SK-N-SH treated with all-trans-retinoic acid at 6 μM for 48 hours (cell line): ENCODE results near the gene PIGL.

Experiments used
- ATAC-seq: fragments of 200-7000 bp; cut with Tn5 transposase; 3 replicates; pipeline ENCODE4 v1.9.1; 2020; ENCODE audit warnings: mild to moderate bottlenecking, moderate library complexity
- ARNTL ChIP-seq: fragments of 450-650 bp; formaldehyde crosslinking; IDR thresholded peaks from 2 replicates; pipeline ENCODE4 v1.5.0; 2020; ENCODE audit warnings: low read depth, mild to moderate bottlenecking, moderate library complexity, borderline replicate concordance
- BACH2 ChIP-seq: fragments of 250-450 bp; sonication (Bioruptor Pico); IDR thresholded peaks from 2 replicates; pipeline ENCODE4 v1.9.0; 2021; ENCODE audit warnings: mild to moderate bottlenecking, borderline replicate concordance
- CSDC2 ChIP-seq: fragments of 250-450 bp; sonication (Bioruptor Pico); IDR thresholded peaks from 2 replicates; pipeline ENCODE4 v1.5.0; 2020; ENCODE audit warnings: mild to moderate bottlenecking, moderate library complexity
- ESRRG ChIP-seq: fragments of 250-450 bp; sonication (Bioruptor Pico); IDR thresholded peaks from 2 replicates; pipeline ENCODE4 v1.6.1; 2021; ENCODE audit warnings: mild to moderate bottlenecking
- GLIS3 ChIP-seq: fragments of 250-450 bp; sonication (Bioruptor Pico); IDR thresholded peaks from 2 replicates; pipeline ENCODE4 v1.5.0; 2020; ENCODE audit warnings: mild to moderate bottlenecking, moderate library complexity
- OSR1 ChIP-seq: fragments of 250-450 bp; sonication (Bioruptor Pico); IDR thresholded peaks from 2 replicates; pipeline ENCODE4 v1.8.0; 2022; ENCODE audit warnings: moderate library complexity, mild to moderate bottlenecking, inconsistent platforms
- PPARA ChIP-seq: fragments of 250-450 bp; sonication (Bioruptor Pico); IDR thresholded peaks from 2 replicates; pipeline ENCODE4 v1.5.0; 2020; ENCODE audit warnings: mild to moderate bottlenecking, borderline replicate concordance
- SNAI2 ChIP-seq: fragments of 250-450 bp; sonication (Bioruptor Pico); IDR thresholded peaks from 2 replicates; pipeline ENCODE4 v1.5.0; 2020; ENCODE audit warnings: mild to moderate bottlenecking, moderate library complexity
- TCF4 ChIP-seq: fragments of 250-450 bp; sonication (Bioruptor Pico); IDR thresholded peaks from 2 replicates; pipeline ENCODE4 v1.8.0; 2021; ENCODE audit warnings: mild to moderate bottlenecking, moderate library complexity, borderline replicate concordance
- TOX ChIP-seq: fragments of 250-450 bp; sonication (Bioruptor Pico); IDR thresholded peaks from 2 replicates; pipeline ENCODE4 v1.8.0; 2021; ENCODE audit warnings: mild to moderate bottlenecking, moderate library complexity, borderline replicate concordance
- ZC3H10 ChIP-seq: fragments of 250-450 bp; sonication (Bioruptor Pico); IDR thresholded peaks from 2 replicates; pipeline ENCODE4 v1.5.1; 2021; ENCODE audit warnings: mild to moderate bottlenecking, moderate library complexity
- ZFP3 ChIP-seq: fragments of 250-450 bp; sonication (Bioruptor Pico); IDR thresholded peaks from 2 replicates; pipeline ENCODE4 v1.5.0; 2020; ENCODE audit warnings: mild to moderate bottlenecking, moderate library complexity
- ZNF565 ChIP-seq: fragments of 450-650 bp; formaldehyde crosslinking; conservative IDR thresholded peaks from 2 replicates; pipeline ENCODE4 v1.5.0; 2020; ENCODE audit warnings: low read depth, mild to moderate bottlenecking, moderate library complexity
- ZNF70 ChIP-seq: fragments of 450-650 bp; formaldehyde crosslinking; IDR thresholded peaks from 2 replicates; pipeline ENCODE4 v1.5.0; 2020; ENCODE audit warnings: mild to moderate bottlenecking, moderate library complexity
- ZNF8 ChIP-seq: fragments of 450-650 bp; formaldehyde crosslinking; IDR thresholded peaks from 2 replicates; pipeline ENCODE4 v1.5.0; 2020; ENCODE audit warnings: mild to moderate bottlenecking, moderate library complexity
- TF ChIP-seq, protein P1 (sequence below): fragments of 250-450 bp; sonication (Bioruptor Pico); IDR thresholded peaks from 2 replicates; pipeline ENCODE4 v1.5.1; 2021; ENCODE audit warnings: mild to moderate bottlenecking, moderate library complexity
- TF ChIP-seq, protein P2 (sequence below): fragments of 250-450 bp; sonication (Bioruptor Pico); IDR thresholded peaks from 2 replicates; pipeline ENCODE4 v1.8.0; 2021; ENCODE audit warnings: low read depth, mild to moderate bottlenecking, moderate library complexity, borderline replicate concordance
- TF ChIP-seq, protein P3 (sequence below): fragments of 250-450 bp; sonication (Bioruptor Pico); IDR thresholded peaks from 2 replicates; pipeline ENCODE4 v1.8.0; 2020; ENCODE audit warnings: mild to moderate bottlenecking, moderate library complexity, borderline replicate concordance
- TF ChIP-seq, protein P4 (sequence below): fragments of 250-450 bp; sonication (Bioruptor Pico); IDR thresholded peaks from 2 replicates; pipeline ENCODE4 v1.5.1; 2020; ENCODE audit warnings: low read depth, mild to moderate bottlenecking, moderate library complexity

Gene PIGL

DNA sequence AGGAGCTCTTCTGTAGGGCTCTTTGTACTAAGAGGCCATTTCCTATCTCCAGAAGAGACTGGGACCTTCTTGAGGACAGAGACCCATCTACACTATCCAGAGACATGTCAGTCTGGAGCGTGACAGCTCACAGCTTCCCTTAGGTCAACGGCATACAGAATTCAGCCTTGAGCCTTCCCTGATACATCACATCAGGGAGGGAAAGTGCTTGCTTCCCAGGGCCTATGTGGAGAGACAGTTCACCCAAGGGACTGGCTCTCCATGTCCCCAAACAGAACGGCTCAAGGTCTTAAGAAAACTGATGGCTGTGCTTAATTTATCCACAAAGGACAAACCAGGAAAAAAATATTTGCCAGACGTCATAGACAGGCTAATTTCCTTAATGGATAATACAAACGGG, 128.6 kb downstream of the PIGL start:
- ATAC-seq, result no peak
- TF ChIP-seq ZNF565 (CRISPR knock-in tag) (no peak), ZC3H10 (CRISPR knock-in tag) (no peak), GLIS3 (no peak), ARNTL (CRISPR knock-in tag) (no peak), CSDC2 (no peak), OSR1 (CRISPR knock-in tag) (no peak), ESRRG (CRISPR knock-in tag) (no peak), TCF4 (CRISPR knock-in tag) (no peak), ZNF70 (CRISPR knock-in tag) (no peak), ZFP3 (CRISPR knock-in tag) (no peak), BACH2 (no peak), ZNF8 (CRISPR knock-in tag) (no peak), SNAI2 (CRISPR knock-in tag) (no peak), TOX (CRISPR knock-in tag) (no peak)
- TF ChIP-seq, protein P1, sequence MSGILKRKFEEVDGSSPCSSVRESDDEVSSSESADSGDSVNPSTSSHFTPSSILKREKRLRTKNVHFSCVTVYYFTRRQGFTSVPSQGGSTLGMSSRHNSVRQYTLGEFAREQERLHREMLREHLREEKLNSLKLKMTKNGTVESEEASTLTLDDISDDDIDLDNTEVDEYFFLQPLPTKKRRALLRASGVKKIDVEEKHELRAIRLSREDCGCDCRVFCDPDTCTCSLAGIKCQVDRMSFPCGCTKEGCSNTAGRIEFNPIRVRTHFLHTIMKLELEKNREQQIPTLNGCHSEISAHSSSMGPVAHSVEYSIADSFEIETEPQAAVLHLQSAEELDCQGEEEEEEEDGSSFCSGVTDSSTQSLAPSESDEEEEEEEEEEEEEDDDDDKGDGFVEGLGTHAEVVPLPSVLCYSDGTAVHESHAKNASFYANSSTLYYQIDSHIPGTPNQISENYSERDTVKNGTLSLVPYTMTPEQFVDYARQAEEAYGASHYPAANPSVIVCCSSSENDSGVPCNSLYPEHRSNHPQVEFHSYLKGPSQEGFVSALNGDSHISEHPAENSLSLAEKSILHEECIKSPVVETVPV, result no peak
- TF ChIP-seq, protein P2, sequence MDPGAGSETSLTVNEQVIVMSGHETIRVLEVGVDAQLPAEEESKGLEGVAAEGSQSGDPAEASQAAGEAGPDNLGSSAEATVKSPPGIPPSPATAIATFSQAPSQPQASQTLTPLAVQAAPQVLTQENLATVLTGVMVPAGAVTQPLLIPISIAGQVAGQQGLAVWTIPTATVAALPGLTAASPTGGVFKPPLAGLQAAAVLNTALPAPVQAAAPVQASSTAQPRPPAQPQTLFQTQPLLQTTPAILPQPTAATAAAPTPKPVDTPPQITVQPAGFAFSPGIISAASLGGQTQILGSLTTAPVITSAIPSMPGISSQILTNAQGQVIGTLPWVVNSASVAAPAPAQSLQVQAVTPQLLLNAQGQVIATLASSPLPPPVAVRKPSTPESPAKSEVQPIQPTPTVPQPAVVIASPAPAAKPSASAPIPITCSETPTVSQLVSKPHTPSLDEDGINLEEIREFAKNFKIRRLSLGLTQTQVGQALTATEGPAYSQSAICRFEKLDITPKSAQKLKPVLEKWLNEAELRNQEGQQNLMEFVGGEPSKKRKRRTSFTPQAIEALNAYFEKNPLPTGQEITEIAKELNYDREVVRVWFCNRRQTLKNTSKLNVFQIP (CRISPR knock-in tag), result no peak
- TF ChIP-seq, protein P3, sequence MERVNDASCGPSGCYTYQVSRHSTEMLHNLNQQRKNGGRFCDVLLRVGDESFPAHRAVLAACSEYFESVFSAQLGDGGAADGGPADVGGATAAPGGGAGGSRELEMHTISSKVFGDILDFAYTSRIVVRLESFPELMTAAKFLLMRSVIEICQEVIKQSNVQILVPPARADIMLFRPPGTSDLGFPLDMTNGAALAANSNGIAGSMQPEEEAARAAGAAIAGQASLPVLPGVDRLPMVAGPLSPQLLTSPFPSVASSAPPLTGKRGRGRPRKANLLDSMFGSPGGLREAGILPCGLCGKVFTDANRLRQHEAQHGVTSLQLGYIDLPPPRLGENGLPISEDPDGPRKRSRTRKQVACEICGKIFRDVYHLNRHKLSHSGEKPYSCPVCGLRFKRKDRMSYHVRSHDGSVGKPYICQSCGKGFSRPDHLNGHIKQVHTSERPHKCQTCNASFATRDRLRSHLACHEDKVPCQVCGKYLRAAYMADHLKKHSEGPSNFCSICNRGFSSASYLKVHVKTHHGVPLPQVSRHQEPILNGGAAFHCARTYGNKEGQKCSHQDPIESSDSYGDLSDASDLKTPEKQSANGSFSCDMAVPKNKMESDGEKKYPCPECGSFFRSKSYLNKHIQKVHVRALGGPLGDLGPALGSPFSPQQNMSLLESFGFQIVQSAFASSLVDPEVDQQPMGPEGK (CRISPR knock-in tag), result no peak
- TF ChIP-seq, protein P4, sequence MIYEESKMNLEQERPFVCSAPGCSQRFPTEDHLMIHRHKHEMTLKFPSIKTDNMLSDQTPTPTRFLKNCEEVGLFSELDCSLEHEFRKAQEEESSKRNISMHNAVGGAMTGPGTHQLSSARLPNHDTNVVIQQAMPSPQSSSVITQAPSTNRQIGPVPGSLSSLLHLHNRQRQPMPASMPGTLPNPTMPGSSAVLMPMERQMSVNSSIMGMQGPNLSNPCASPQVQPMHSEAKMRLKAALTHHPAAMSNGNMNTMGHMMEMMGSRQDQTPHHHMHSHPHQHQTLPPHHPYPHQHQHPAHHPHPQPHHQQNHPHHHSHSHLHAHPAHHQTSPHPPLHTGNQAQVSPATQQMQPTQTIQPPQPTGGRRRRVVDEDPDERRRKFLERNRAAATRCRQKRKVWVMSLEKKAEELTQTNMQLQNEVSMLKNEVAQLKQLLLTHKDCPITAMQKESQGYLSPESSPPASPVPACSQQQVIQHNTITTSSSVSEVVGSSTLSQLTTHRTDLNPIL, result no peak

DNA sequence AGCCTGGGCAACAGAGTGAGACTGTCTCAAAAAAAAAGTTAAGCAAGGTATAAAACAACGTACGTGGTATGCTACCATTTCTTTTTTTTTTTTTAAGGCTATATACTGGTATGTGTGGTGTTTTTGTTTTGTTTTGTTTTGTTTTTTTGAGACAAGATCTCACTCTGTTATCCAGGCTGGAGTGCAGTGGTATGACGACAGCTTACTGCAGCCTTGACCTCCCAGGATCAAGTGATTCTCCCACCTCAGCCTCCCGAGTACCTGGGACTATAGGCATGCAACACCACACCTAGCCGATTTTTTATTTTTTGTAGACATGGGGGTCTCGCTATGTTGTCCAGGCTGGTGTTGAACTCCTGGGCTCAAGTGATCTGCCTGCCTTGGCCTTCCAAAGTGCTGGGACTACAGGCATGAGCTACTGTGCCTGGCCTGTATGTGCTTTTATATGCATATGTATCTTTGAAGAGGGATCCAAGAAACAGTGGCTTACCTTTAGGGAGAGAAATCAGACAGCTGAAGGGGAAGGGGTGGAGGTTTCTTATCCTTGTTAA, 129.8 kb downstream of the PIGL start:
- ATAC-seq, result no peak
- TF ChIP-seq, protein P3 (CRISPR knock-in tag), result no peak
- TF ChIP-seq CSDC2 (no peak), ZNF8 (CRISPR knock-in tag) (no peak), ZC3H10 (CRISPR knock-in tag) (no peak), ESRRG (CRISPR knock-in tag) (no peak)

- TF ChIP-seq, protein P2 (CRISPR knock-in tag), result no peak
- TF ChIP-seq CSDC2, result no peak
- no peak for TF ChIP-seq PPARA
- no peak for TF ChIP-seq ARNTL (CRISPR knock-in tag)
- TF ChIP-seq TCF4 (CRISPR knock-in tag), result no peak
- no peak for ATAC-seq
Measured at GRCh38 chr17:16348586-16348985, 131.6 kb downstream of the PIGL start.
